OCI-LY7 (cell line): ENCODE measurements around the gene HLA-F.
A peak's percentile ranks its signal among the peaks of the same experiment; 100 is the strongest.

ENCODE experiments used
- CTCF ChIP-seq: fragments of 200-600 bp; sonication (generic); conservative IDR thresholded peaks from 2 replicates; pipeline ENCODE4 v1.5.1; 2014; ENCODE audit warnings: mild to moderate bottlenecking, antibody characterized with exemption, low read length, moderate library complexity, mixed read lengths
- EZH2phosphoT487 ChIP-seq: fragments of 200-600 bp; sonication (generic); IDR thresholded peaks from 2 replicates; pipeline ENCODE4 v1.6.1; 2018; ENCODE audit warnings: low read depth, borderline replicate concordance, mild to moderate bottlenecking, mixed run types, antibody characterized with exemption, low read length, moderate library complexity, mixed read lengths

GRCh38 chr6:29702519-29703103, 20.6 kb upstream of the HLA-F start:
- TF ChIP-seq EZH2phosphoT487 = no peak
- peak; percentile 77 for TF ChIP-seq CTCF
